Measurements from ENCODE around the gene GDPGP1.
"Not testable (repeated sequence)": the region's sequence is repeated elsewhere in the genome, so short reads cannot be mapped to it uniquely, and the experiment has no call there.

The GDPGP1 gene, protein sequence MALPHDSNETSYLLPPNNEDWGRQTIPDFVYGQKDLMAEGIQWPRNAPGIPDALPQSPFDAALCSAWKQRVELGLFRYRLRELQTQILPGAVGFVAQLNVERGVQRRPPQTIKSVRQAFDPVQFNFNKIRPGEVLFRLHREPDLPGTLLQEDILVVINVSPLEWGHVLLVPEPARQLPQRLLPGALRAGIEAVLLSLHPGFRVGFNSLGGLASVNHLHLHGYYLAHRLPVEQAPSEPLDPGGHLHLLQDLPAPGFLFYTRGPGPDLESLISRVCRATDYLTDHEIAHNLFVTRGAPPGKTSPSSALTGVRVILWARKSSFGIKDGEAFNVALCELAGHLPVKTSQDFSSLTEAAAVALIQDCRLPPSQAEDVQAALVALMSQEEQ

GRCh38 chr15:90234096-90234988 lies at the start of gene GDPGP1:
TSS of gene GDPGP1 (plus strand) at chr15:90234209. CDS start at chr15:90240909, 6,700 bp downstream.
- DNase-seq = no peak

DNA sequence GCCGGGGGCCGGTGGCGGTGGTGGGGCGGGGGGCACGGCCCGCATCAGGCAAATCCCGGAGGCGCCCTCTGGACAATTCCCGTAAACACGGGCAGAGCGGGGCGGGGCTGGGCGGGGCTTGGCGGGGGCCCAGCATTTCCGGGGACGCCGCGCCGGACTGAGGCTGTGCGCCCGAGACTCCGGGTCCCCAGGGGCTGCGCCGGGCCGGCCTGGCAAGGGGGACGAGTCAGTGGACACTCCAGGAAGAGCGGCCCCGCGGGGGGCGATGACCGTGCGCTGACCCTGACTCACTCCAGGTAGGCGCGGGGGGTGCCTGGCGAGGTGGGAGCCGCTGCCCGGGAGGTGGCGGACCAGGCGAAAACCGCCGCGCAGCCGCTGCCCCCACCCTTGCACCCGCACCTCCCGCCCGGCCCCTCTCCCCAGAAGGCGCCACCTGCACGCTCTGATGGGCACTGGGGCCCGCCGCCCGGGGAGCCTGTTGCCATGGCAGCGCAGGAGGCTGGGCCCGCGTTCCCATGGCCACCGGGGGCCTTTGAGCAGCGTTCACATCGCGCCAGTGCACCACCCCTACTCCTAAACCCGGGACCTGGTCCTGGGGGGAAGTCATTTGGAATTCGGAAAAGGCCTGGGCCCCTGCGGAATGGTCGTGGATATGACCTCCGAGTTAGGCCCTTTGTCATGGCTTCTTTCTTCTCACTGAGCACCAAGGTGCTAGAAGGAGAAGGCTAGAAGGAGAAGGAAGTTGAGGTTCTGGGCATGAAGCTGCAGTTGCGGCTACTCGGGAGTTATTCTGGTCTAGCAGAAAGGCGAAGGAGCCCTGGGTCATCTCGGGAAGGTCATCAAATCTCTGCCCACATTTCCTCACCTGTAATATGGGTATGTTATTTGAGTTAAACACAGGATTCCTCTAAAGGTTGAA lies 49.0 kb upstream of the GDPGP1 start:
- DNase-seq = peak; percentile 82 to 87

DNA sequence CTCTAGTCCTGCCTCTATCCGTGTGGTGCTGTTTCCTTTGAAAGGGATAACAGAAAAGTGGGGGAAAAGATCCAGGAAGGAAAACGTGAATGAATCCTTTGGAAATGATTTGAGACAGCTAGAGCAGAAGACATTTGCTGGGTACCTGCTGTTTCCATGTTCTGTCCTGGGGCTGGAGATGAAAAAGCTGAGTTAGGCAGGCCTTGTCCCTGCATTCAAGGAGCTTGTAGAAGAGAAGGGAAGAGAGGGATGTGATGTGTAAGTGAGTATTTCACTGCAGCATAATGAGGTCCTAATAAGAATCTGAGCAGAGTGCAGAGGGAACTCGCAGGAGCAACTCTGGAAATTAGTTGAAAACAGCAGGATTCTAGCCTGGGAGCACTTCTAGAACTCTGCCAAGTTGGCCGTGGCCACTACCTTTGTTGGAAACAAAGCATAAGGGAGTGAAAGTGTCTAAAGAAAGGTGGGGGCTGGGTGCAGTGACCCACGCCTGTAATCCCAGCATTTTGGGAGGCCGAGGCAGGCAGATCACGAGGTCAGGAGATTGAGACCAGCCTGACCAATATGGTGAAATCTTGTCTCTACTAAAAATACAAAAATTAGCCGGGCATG lies 46.6 kb upstream of the GDPGP1 start:
- DNase-seq = no peak

DNA sequence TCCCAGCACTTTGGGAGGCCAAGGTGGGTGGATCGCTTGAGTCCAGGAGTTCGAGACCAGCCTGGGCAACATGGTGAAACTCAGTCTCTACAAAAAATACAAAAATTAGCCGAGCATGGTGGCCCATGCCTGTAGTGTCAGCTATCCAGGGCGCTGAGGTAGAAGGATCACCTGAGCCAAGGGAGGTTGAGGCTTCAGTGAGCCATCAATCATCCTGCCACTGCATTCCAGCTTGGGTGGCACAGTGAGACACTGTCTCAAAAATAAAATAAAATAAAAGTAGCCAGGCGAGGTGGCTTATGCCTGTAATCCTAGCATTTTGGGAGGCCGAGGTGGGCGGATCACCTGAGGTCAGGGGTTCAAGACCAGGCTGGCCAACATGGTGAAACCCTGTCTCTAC lies 45.9 kb upstream of the GDPGP1 start:
- not testable (repeated sequence) for DNase-seq

DNA sequence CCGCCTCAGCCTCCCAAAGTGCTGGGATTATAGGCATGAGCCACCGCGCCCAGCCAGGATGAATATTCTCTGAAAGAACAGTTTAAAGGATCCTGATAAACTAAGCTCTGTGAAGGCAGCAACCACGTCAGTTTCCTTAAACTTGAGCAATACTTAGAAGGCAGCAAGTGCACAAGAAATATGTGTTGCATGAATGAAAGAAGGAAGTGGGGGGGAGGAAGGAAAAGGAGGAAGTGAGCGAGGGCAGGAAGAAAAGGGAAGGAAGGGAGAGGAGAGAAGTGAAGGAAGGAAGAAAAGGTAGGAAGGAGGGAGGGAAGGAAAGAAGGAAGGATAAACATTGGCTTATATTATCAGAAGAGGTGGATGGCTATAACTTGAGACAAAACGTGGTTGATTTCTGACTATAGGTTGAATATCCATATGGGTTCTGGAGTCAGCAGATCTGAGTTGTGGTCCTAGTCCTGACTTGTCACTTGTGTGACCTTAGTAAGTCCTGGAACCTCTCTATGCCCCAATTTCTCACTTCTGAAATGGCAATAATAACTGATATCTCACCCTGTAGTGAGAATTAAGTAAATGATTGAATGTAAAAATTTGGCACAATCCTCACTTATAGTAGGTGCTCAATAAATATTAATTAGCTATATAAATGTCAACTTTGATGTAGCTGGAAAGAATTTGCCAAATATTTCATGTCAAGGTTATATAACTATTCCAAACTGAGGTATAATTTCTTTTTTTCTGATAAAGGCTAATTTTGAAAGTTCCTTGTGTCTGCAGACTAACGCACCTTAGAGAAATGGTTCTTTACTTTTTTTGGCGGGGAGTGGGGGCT lies 44.9 kb upstream of the GDPGP1 start:
- no peak for DNase-seq

DNA sequence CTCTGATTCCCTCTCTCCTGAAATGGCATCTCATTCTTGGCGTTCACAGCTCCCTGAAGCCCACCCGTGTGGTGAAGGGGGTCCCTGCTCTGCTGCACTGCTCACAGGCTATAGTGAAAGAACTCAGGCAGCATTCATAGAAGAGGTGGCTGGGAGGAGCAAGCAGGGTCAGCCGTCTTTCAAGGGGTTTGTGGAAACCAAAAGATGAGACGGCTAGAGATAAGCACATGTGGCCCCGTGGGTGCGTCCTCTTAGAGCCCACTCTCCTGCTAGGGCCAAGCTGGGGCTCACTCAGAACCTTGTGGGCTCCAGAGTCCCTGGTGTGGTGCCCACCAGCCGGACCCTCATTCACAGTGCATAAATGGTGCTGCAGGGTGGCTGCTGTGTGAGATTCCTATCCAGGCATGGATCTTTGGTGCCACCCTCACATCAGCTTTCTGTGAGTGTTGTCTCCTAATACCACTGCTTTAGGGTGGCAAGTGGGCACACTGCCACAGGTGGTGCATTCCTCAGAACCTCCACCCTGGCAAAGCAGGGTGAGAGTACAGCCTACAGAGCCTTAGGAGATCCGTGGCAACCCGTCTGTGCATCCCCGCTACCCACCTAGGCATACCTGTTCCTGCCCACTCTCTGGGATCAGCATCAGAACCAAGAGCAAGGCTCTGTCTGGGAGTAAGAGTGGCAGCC lies 44.1 kb upstream of the GDPGP1 start:
- DNase-seq = no peak

DNA sequence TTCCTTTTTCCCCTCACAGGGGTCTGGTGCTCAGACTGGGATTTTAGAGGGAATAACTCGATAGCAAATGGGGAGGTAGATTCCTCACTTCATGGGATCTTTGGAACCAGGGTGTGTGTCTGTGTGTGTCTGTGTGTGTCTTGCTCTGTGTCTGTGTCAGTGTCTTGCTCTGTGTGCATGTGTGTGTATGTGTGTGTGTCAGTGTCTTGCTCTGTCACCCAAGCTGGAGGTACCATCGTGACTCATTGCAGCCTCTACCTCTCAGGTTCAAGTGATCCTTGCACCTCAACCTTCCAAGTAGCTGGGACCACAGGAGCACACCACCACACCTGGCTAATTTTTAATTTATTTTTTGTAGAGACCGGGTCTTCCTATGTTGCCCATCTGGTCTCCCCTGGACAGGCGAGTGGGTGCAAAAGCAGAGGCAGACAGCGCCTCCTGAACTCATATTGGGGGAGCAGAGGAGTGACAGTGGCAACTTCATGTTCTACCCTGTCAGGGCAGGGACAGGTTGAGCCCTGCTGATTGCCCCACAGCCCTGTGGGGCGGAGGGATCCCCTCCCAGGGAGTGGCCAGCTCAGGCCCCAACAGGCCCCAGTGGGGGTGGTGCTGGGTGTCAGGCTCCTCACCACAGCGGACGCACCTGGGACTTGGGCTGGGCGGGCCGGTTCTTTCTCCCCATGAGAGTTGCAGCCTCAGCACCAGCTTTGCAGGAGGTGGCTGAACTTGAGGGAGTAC lies 43.2 kb upstream of the GDPGP1 start:
- DNase-seq = no peak

DNA sequence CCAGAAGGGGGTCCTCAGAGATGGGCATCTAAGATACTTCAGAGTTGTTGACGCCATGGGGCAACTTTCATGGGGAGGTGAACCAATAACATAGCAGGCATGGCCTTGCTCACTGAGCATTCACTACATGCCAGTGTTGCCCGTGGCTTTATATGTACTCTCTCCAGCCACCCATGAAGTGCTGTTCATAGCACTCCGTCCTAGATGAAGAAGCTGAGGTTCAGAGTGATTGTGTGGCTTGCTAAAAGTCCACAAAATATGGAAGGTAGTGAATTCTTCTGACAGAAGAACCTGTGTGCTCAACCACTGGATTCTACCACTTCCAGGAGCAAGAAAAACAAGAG lies 42.7 kb upstream of the GDPGP1 start:
- DNase-seq = no peak

GRCh38 chr15:90191794-90192509 lies 42.1 kb upstream of the GDPGP1 start:
- peak; percentile 83 to 94 for DNase-seq

GRCh38 chr15:90192961-90193786 lies 40.8 kb upstream of the GDPGP1 start:
- no peak for DNase-seq

GRCh38 chr15:90194655-90195054 lies 39.4 kb upstream of the GDPGP1 start:
- no peak for DNase-seq

DNA sequence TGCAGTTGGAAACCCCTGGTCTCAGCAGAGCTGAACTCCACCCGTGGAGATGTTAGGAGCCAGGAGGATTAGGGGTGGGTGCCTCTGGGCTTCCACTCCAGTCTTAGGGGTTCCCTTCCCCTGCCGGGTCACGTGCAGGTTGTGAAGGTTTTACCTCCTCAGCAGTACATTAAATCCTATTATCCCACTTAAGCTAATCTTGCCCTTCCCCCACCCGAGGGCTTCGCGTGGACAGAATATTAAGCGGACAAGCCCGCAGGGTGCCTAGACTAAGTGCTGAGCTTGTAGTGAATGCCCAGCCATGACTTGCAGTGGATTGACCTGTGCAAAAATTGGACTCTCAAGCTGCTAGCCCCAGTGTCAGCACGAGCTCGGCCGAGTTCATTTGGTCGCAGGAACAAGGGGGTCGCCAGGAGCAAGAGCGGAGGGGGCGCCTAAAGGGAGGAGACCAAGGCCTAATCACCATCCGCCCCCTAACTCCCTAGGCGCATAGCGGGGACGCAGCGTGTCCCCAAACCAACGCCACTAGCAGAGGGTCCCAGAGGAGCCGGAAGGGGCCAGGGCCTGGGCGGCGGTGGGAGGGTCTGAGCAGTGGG lies 33.4 kb upstream of the GDPGP1 start:
- peak; percentile 58 to 80 for DNase-seq

DNA sequence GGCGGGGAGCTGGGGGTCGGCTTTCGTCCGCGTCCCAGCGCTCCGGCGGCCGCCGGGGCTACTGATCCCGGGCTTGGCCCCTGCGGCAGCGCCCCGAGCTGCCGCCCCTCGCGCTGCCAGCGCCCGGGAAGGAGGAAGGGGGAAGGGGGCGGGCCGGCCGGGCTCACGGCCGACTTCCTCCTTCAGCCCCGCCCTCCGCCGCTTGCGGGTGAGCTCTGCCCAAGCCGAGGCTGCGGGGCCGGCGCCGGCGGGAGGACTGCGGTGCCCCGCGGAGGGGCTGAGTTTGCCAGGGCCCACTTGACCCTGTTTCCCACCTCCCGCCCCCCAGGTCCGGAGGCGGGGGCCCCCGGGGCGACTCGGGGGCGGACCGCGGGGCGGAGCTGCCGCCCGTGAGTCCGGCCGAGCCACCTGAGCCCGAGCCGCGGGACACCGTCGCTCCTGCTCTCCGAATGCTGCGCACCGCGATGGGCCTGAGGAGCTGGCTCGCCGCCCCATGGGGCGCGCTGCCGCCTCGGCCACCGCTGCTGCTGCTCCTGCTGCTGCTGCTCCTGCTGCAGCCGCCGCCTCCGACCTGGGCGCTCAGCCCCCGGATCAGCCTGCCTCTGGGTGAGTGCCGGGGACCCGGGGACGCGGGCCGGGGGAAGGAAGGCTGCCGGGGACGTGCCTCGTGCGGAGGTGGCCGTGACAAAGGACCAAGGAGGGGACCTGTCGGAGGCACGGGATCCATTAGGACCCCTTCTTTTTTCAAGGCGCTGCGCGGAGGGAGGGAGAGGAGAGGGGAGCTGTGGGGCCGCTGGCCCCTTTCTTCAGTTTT lies 32.7 kb upstream of the GDPGP1 start, which contains the start of gene SEMA4B:
Gene SEMA4B, plus strand, starts transcription at position 201 of the 814 bp plus-strand sequence. Its CDS starts 249 bp downstream, at position 450.
- DNase-seq = peak; percentile 40 to 63

DNA sequence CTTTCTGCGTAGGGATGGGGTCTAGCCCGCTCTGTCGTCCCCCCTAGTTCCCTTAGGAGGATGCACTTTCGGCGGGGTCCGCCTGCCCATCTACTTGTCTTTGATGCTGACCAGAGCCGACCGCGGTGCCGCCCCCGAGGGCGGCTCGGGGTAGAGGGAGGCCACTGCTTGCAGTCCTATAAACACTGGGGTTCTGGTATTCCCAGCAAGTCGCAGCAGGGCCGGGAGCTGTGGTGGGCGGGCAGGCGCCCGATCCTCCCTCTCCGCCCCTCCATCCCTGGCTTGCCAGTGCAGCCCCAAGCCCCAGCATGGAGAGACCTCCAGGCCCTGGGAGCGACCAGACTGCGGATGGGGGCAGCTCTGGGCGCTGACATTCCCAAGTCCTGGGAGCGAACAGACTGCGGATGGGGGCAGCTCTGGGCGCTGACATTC lies 32.0 kb upstream of the GDPGP1 start:
- DNase-seq = no peak

DNA sequence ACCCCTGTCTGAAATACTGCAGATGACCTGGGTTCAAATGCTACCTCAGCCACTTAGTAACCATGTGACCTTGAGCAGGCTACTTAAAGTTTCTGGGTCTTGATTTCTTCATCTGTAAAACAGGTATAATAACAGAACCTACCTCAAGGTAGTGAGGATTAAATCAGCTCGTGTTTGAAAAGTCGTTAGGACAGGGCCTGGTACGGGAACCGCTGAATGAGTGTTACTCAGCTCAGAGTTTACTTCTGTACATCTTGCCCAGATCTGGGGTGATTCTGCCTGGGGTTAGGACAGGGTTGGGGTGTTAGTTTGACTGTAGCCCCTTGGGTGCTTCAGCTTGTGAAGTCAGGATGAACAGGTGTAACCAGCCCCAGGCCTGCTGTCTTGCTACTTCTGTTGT lies 31.1 kb upstream of the GDPGP1 start:
- DNase-seq = no peak

DNA sequence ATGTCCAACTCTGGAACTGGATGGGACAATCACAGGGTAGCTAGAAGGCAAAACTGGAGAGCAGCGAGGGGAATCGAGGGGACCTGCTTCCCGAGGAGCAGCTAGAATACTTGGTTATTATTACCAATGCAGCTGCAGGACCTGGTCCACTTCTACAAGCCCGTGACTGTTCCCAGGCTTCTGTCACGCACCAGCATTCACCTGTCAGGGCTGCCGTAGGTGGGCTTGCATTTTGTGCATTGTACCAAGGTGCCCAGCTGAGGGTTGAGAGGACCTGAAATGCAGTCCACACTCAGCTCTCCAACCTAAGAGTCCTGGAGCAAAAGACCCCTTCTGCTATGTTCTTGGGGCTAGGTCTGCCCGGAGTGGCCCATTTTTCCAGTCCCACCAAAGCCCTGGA lies 30.5 kb upstream of the GDPGP1 start:
- no peak for DNase-seq

GRCh38 chr15:90203922-90204321 lies 30.1 kb upstream of the GDPGP1 start:
- DNase-seq = no peak
